Prostate gland (tissue), 2 donors: ENCODE measurements around the gene RAB3C. TPM values are rescaled to one million over a fixed set of nuclear protein-coding genes. Genes with fewer than 3 reads are reported as not detected.

ENCODE experiments used
- DNase-seq: peaks from one replicate; pipeline ENCODE4 v3.0.0-alpha.2; 2019; ENCODE audit warnings: low spot score
- H3K27ac ChIP-seq, 2 donors: fragments of 200-600 bp; sonication (generic); 2 replicates each; pipeline ENCODE4 v1.5.1; 2017 to 2019
- H3K27me3 ChIP-seq: fragments of 200-600 bp; sonication (generic); replicated peaks from 2 replicates; pipeline ENCODE4 v1.5.1; 2019; ENCODE audit not compliant: insufficient read depth
- H3K36me3 ChIP-seq, 2 donors: fragments of 200-600 bp; sonication (generic); 1 replicate in 1 of 2; 2 replicates in 1 of 2; pipeline versions ENCODE4 v1.5.1 to v1.8.1; 2017 to 2019
- H3K4me1 ChIP-seq: fragments of 200-600 bp; sonication (generic); replicated peaks from 2 replicates; pipeline ENCODE4 v1.5.1; 2019
- H3K4me3 ChIP-seq, 2 donors: fragments of 200-600 bp; sonication (generic); 2 replicates each; pipeline ENCODE4 v1.5.1; 2017 to 2019
- H3K9me3 ChIP-seq: fragments of 200-600 bp; sonication (generic); 2 replicates; pipeline ENCODE4 v1.5.1; 2017
- CTCF ChIP-seq, 4 experiments: fragments of 200-600 bp in 2 of 4; fragments of 450-650 bp in 2 of 4; sonication (generic) in 2 of 4; IDR thresholded peaks; 1 replicate in 3 of 4; 2 replicates in 1 of 4; pipeline ENCODE4 v1.5.1; 2016 to 2019; ENCODE audit warnings: antibody characterized with exemption in 4 of 4, mild to moderate bottlenecking in 2 of 4, moderate library complexity in 2 of 4
- POLR2A ChIP-seq: fragments of 450-650 bp; IDR thresholded peaks from one replicate; pipeline ENCODE4 v1.6.1; 2016; ENCODE audit warnings: antibody characterized with exemption, mild to moderate bottlenecking
- POLR2AphosphoS5 ChIP-seq: sonication (generic); formaldehyde crosslinking; IDR thresholded peaks from one replicate; pipeline ENCODE4 v1.6.1; 2017; ENCODE audit warnings: antibody characterized with exemption
- WGBS: methylation state at CpG from one replicate; pipeline ENCODE4 v1.1.5; 2018; 5-methylcytosine and 5-hydroxymethylcytosine counted together
- intact Hi-C: fragments of 100-400 bp; cut with DNase I; formaldehyde crosslinking; loops from one replicate; pipeline ENCODE4 v1.14.2; 2022
- total RNA-seq, 2 donors: library from RNA; depleted of rRNA; stranded (reverse); fragments of >200 nt; gene quantifications; one replicate each; pipeline ENCODE4 v1.1.0, GENCODE V29; 2016

RAB3C gene
- total RNA-seq, 2 donors from 2014 or later, result 0.45 TPM; not detected in 1

- no peaks in the 10 kb centered on the region for H3K4me1 ChIP-seq
- TF ChIP-seq POLR2AphosphoS5 (no peak), CTCF (IDR thresholded peaks at IDR 0.05) (no peak)
- no peak for DNase-seq
- H3K4me3 ChIP-seq, result no peak overlapping the region
- H3K27ac ChIP-seq, result no peak overlapping the region
- 93% methylated on average over 2 of the region's 2 CpGs for WGBS
- H3K9me3 ChIP-seq, result no peaks in the 10 kb centered on the region
- intact Hi-C loops, result loop anchor here (5.0 to 10.0 kb wide), 2 partner anchors 482 to 910 kb away; no protein-coding TSS in a partner anchor
- H3K27me3 ChIP-seq, result no peaks in the 10 kb centered on the region
- H3K36me3 ChIP-seq, result no peaks in the 10 kb centered on the region
These were observed 302.4 kb downstream of the RAB3C start for GRCh38 chr5:58885260-58885659.

GRCh38 chr5:58886315-58887207 lies 303.7 kb downstream of the RAB3C start:
- intact Hi-C loops, result loop anchor here (2.0 to 10.0 kb wide), 3 partner anchors 288 to 908 kb away; no protein-coding TSS in a partner anchor
- no peaks in the 10 kb centered on the region for H3K4me1 ChIP-seq
- TF ChIP-seq POLR2AphosphoS5 (peak; percentile 43), POLR2A (no peak), CTCF (IDR thresholded peaks at IDR 0.05) (peak; percentile 79 to 87 (median 83))
- no peak overlapping the region for H3K27ac ChIP-seq
- peak; percentile 58 for DNase-seq
- H3K27me3 ChIP-seq, result no peaks in the 10 kb centered on the region
- no peaks in the 10 kb centered on the region for H3K9me3 ChIP-seq
- H3K4me3 ChIP-seq, result no peak overlapping the region
- WGBS, result 41% methylated on average over 13 of the region's 14 CpGs
- no peaks in the 10 kb centered on the region for H3K36me3 ChIP-seq

- Histone ChIP-seq H3K4me1 (no peaks in the 10 kb centered on the region), H3K27ac (no peak overlapping the region), H3K9me3 (no peaks in the 10 kb centered on the region), H3K4me3 (no peak overlapping the region), H3K36me3 (no peaks in the 10 kb centered on the region), H3K27me3 (no peaks in the 10 kb centered on the region)
- no peak for TF ChIP-seq POLR2AphosphoS5
- no peak for TF ChIP-seq CTCF (IDR thresholded peaks at IDR 0.05)
- no peak for TF ChIP-seq POLR2A
- intact Hi-C loops, result loop anchor here (2.0 to 10.0 kb wide), 3 partner anchors 287 to 907 kb away; no protein-coding TSS in a partner anchor
- no peak for DNase-seq
- 88% methylated on average over 4 of the region's 4 CpGs for WGBS
These were observed 304.4 kb downstream of the RAB3C start for GRCh38 chr5:58887311-58887710.

- no peaks in the 10 kb centered on the region for H3K9me3 ChIP-seq
- H3K27me3 ChIP-seq, result no peaks in the 10 kb centered on the region
- DNase-seq, result no peak
- no peaks in the 10 kb centered on the region for H3K4me1 ChIP-seq
- no peaks in the 10 kb centered on the region for H3K36me3 ChIP-seq
- no peak overlapping the region for H3K4me3 ChIP-seq
- intact Hi-C loops, result loop anchor here (2.0 to 10.0 kb wide), 3 partner anchors 287 to 907 kb away; no protein-coding TSS in a partner anchor
- no peak overlapping the region for H3K27ac ChIP-seq
- TF ChIP-seq CTCF (IDR thresholded peaks at IDR 0.05) (no peak), POLR2A (no peak), POLR2AphosphoS5 (no peak)
- 75% methylated on average over 7 of the region's 7 CpGs for WGBS
These were observed 305.0 kb downstream of the RAB3C start for GRCh38 chr5:58887721-58888409.
